ENCODE results near the gene VAV2. TPM values are rescaled to one million over a fixed set of nuclear protein-coding genes. Genes with fewer than 3 reads are reported as not detected.
A peak's percentile ranks its signal among the peaks of the same experiment; 100 is the strongest.

The VAV2 gene
- total and polyA plus RNA-seq, 2 of the 4 experiments (the other 2 are of a cell fraction), result 10.8 to 13.4 TPM

GRCh38 chr9:133961226-133962165 is 30.6 kb downstream of the VAV2 start:
- Histone ChIP-seq H2BK120ac (ENCODE audit: low read depth, low read length) (no peak overlapping the region), H2AK5ac (ENCODE audit: low read depth, low read length) (no peak overlapping the region), H3K27ac (ENCODE audit: insufficient read depth, low read length) (no peak overlapping the region), H2AFZ (replicated peaks; ENCODE audit: low read length, poor library complexity) (no peak overlapping the region), H3K27me3 (ENCODE audit: control insufficient read depth, insufficient read depth, low read length) (no peaks in the 10 kb centered on the region), H4K5ac (ENCODE audit: low read depth, low read length) (no peak overlapping the region), H4K91ac (ENCODE audit: insufficient read depth, low read depth, low read length) (no peak overlapping the region), H4K20me1 (ENCODE audit: insufficient read depth, low read length) (peaks cover 69% of the 10 kb centered on the region), H3K23ac (ENCODE audit: low read depth, low read length) (no peak overlapping the region), H3K14ac (replicated peaks; ENCODE audit: low read depth, low read length) (no peak overlapping the region), H4K8ac (ENCODE audit: low read depth in 2 of 2, low read length in 2 of 2) (no peak overlapping the region), H3K56ac (ENCODE audit: extremely low read depth, insufficient read depth, low read length) (no peak overlapping the region), H3K4me3 (ENCODE audit: insufficient read depth, low read depth, low read length) (no peak overlapping the region), H3K4me2 (ENCODE audit: low read depth, low read length) (no peak overlapping the region), H3K9ac (ENCODE audit: low read depth, low read length) (no peak overlapping the region), H2BK20ac (ENCODE audit: low read depth, low read length) (no peak overlapping the region), H3K18ac (ENCODE audit: low read depth, low read length) (no peak overlapping the region), H2BK5ac (ENCODE audit: low read depth, low read length, poor library complexity, severe bottlenecking) (no peak overlapping the region), H3K4me1 (ENCODE audit: control insufficient read depth, insufficient read depth, low read length) (peaks cover 13% of the 10 kb centered on the region), H3K36me3 (ENCODE audit: control insufficient read depth, insufficient read depth, low read length) (no peaks in the 10 kb centered on the region), H3K79me1 (ENCODE audit: low read depth in 1 of 2, low read length in 2 of 2) (peaks cover 28 to 69% of the 10 kb centered on the region in 2 experiments), H2BK15ac (ENCODE audit: low read depth, low read length) (no peak overlapping the region), H3K9me3 (ENCODE audit: control insufficient read depth, insufficient read depth, low read length) (no peaks in the 10 kb centered on the region; the same call in 1 of the 2 replicates), H2AK9ac (replicated peaks; ENCODE audit: low read depth, low read length, poor library complexity) (peak overlapping the region; percentile 42), H3K4ac (ENCODE audit: low read depth, low read length) (no peak overlapping the region), H3K9me1 (ENCODE audit: insufficient read depth, low read length) (peaks cover 15% of the 10 kb centered on the region)
- 91% methylated on average over 13 of the region's 18 CpGs; no CpG with 5 or more reads in 1 of the 2 experiments for WGBS, 2 experiments (ENCODE audit: extremely low coverage in 2 of 2, insufficient read length in 1 of 2)
- ChIA-PET POLR2A (ENCODE audit: unreplicated experiment) (no interaction called here), CTCF (no interaction called here)
- dilution Hi-C loops (cut with HindIII; ENCODE audit: low sequenced_read_pairs, unreplicated experiment), result no loop called here
- intact Hi-C loops (cut with micrococcal nuclease), result no loop called here
- no peak for ATAC-seq (ENCODE audit: low read depth)
- in situ Hi-C loops (cut with MboI; ENCODE audit: low sequenced_read_pairs), result no loop called here
- DNase-seq, result no peak
- no TSS peak for BruUV-seq (replicated peaks)
- TF ChIP-seq USF2 (IDR thresholded peaks at IDR 0.05; ENCODE audit: low read depth, low read length) (no peak), MXI1 (IDR thresholded peaks at IDR 0.05; ENCODE audit: borderline replicate concordance, low read depth, low read length) (no peak), NFE2L2 (IDR thresholded peaks at IDR 0.05; ENCODE audit: low read depth, low read length) (no peak), RCOR1 (IDR thresholded peaks at IDR 0.05; ENCODE audit: insufficient replicate concordance, low read length) (no peak), MAZ (IDR thresholded peaks at IDR 0.05; ENCODE audit: borderline replicate concordance, low read depth, low read length) (no peak), MAFK (IDR thresholded peaks at IDR 0.05; ENCODE audit: low read depth, low read length) (no peak), FOS (IDR thresholded peaks at IDR 0.05; ENCODE audit: low read depth, low read length) (no peak), BHLHE40 (IDR thresholded peaks at IDR 0.05; ENCODE audit: low read depth, low read length) (no peak), ELK1 (IDR thresholded peaks at IDR 0.05; ENCODE audit: borderline replicate concordance, low read depth, low read length) (no peak), RAD21 (IDR thresholded peaks at IDR 0.05; ENCODE audit: low read length) (no peak), CEBPB (IDR thresholded peaks at IDR 0.05; ENCODE audit: low read depth, low read length) (no peak), CTCF (conservative IDR thresholded peaks at IDR 0.05; ENCODE audit: low read depth, low read length) (no peak), CHD1 (IDR thresholded peaks at IDR 0.05; ENCODE audit: low read depth, low read length) (no peak), SMC3 (IDR thresholded peaks at IDR 0.05; ENCODE audit: low read depth, low read length) (no peak), POLR2A (IDR thresholded peaks at IDR 0.05; ENCODE audit: low read depth, low read length) (no peak)
